GM21717 (cell line): ENCODE measurements around the gene SLC2A9.
A peak's percentile ranks its signal among the peaks of the same experiment; 100 is the strongest.

Experiments
- ATAC-seq: cut with Tn5 transposase; IDR thresholded peaks from one replicate; pipeline ENCODE4 v1.9.1; 2021; ENCODE audit warnings: mild to moderate bottlenecking, moderate library complexity; ENCODE audit not compliant: unreplicated experiment

SLC2A9 gene

DNA sequence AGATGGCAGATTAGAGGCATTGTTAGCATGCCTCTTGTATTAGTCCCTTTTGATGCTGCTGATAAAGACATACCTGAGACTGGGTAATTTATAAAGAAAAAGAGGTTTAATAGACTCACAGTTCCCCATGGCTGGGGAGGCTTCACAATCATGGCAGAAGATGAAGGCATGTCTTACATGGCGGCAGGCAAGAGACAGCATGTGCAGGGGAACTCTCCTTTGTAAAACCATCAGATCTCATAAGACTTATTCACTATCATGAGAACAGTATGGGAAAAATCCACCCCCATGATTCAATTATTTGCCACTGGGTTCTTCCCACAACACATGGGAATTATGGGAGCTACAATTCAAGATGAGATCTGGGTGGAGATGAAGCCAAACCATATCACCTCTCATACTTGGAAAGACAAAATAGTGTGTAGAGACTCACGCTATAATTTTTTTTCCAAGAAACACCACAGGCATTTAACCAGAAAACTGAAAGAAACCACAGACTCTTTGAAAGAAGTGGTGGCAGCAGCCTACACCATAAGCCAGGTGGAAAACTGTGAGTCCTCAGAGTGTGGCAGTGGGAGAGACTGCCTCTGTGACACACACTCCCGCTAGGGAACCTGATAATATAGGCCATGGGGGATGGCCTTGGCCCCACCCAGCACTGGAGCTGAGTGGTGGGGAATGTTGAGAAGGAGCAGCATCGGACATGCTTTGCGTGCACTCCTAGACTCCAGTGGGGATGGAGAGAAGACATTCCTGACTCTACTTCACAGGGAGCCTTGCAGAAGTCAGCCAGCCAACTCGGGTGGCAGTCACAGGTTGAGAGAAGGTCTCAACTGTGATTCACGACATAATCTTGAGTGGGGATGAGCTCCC lies 51.5 kb downstream of the SLC2A9 start:
- peak; percentile 25 for ATAC-seq

- ATAC-seq = no peak
Observed at GRCh38 chr4:9968472-9968871, 52.8 kb downstream of the SLC2A9 start.

DNA sequence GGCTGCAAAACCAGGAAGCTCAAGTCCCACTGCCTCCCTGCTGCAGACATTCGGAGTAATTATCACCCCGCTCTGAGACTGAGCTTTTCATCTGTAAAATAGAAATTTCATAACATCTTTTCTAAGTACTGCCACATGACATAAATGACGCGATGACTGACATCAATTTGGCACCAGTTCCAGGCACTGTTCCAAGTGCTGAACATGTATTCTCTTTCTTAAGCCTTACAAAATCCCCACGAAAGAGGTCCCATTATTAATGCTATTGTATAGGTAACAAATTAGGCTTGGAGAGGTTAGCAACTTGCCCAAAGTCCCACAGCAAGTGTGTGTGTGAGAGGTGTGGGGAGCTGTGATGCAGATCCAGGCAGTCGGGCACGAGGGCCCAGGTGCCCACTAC lies 56.4 kb downstream of the SLC2A9 start:
- ATAC-seq = no peak

GRCh38 chr4:9963328-9963727 lies 58.0 kb downstream of the SLC2A9 start:
- no peak for ATAC-seq

GRCh38 chr4:9962611-9963314 lies 58.5 kb downstream of the SLC2A9 start:
- ATAC-seq = peak; percentile 47

- ATAC-seq = no peak
Observed at GRCh38 chr4:9954468-9954867, 66.8 kb downstream of the SLC2A9 start.

- ATAC-seq = no peak
Observed at GRCh38 chr4:9953089-9953488, 68.2 kb downstream of the SLC2A9 start.

GRCh38 chr4:9952415-9952950 lies 68.8 kb downstream of the SLC2A9 start:
- no peak for ATAC-seq

DNA sequence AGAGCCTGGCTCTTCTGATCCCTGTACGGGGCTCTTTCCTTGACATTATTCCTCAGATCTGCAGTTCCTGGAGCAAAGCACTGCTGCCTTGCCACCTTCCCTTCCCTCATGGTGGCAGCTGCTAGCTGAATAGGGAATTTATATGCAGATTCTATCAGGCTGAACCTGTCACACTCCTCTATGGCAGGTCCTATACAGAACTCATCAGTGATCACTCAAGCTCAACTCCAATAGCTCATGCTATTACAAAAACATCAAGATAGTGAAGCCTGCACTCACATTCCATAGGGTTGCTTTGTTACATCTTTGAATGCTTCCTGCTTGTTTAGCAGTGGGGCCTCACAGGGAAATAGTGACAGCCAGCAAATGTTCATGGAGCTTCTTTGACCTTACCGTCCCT lies 71.7 kb downstream of the SLC2A9 start:
- no peak for ATAC-seq

DNA sequence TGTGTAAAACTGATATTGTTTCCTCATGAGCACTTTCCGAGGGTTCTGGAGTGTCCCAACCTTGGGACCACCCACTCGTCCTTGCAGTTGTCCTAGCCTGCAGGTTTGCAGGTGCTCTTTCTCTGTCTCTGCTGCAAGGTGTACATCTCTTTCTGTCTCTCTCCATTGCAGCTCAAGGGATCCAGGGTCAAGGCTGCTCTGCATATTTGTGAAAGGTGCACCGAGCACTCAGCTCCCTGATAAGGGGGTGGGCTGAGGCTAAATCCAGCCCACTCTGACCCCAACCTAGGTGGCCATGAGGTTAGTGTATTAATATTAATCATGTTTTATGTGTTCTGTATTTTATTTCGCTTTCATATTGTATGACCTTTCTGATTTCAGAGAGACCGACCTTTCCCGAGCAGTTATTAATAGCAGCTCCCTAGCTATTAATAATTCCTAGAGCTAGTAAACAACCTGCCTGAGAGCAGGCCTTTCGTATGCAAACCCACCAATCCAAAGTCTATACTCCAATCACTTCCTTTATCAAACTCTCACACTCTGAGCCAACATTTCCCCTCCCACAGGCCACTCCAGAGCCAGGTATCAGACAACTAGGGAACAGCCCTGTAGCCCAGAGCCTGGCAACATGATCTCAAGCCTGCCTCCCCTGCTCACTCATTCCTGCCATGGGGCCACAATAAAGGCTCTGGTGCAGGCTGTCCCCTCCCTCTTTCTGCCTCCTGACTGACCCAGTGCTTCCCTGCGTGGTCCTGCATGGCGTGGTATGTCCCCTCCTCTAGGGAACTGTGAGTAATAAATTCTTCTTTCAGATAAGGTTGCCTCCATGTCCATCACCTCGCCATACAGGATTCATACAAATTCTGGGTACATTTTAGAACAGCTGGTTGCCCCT lies 73.9 kb downstream of the SLC2A9 start:
- no peak for ATAC-seq

DNA sequence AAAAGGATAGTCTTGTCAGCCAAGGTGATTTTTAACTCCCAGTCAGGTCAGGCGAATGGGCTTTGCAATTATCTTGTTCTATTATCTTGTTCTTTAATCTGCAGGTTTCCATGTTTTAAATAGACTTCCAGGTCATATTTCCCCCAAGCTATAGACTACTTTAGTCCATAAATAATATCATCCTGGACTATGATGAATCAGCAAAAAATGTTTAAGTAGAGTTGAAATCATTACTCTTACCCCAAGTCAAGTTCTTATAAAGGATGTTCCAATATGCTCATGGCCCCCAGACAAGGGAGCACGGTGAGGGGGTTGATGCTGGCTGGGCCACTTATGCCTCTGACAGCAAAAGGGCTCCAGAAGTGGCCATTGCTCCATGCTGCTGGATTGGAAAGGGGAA lies 75.1 kb downstream of the SLC2A9 start:
- no peak for ATAC-seq

GRCh38 chr4:9944431-9945425 lies 76.6 kb downstream of the SLC2A9 start:
- no peak for ATAC-seq

DNA sequence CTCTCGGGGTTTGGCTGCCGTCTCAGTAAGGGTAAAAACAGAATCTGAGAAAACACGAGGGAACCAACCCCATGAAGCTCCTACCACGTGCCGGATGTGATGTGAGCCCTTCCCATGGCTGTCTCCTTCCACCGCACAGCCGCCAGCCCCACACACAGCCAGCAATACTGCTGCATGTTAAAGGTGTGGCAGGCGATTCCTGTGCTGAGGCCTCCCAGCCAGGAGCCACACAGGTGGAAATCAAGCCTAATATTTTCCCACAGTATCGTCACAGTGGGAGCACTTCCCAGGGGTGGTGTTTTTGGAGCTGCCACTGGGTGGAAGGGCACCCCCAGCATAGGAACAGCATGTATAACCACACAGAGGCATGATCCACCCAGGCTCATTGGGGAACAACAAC lies 77.5 kb downstream of the SLC2A9 start:
- ATAC-seq = no peak

GRCh38 chr4:9942921-9943600 lies 78.2 kb downstream of the SLC2A9 start:
- ATAC-seq = no peak

- ATAC-seq = no peak
Observed at GRCh38 chr4:9942139-9942538, 79.2 kb downstream of the SLC2A9 start.

GRCh38 chr4:9940041-9940440 lies 81.3 kb downstream of the SLC2A9 start:
- no peak for ATAC-seq

- no peak for ATAC-seq
Observed at GRCh38 chr4:9938933-9939332, 82.4 kb downstream of the SLC2A9 start.

GRCh38 chr4:9937078-9937477 lies 84.2 kb downstream of the SLC2A9 start:
- ATAC-seq = no peak

- no peak for ATAC-seq
Observed at GRCh38 chr4:9936129-9936644, 85.1 kb downstream of the SLC2A9 start.
